Activated CD4-positive, alpha-beta T cell treated with anti-CD3 and anti-CD28 coated beads, Interleukin-2, Interleukin-6, amounts not matched to agents 100 ng/mL and 50 ng/mL, durations not matched to agents 16 hours and 8 hours (primary cell): Measurements from ENCODE around the gene UHRF2.
"Not testable (repeated sequence)": the region's sequence is repeated elsewhere in the genome, so short reads cannot be mapped to it uniquely, and the experiment has no call there.

ENCODE experiments used
- DNase-seq: peaks from one replicate; pipeline ENCODE4 v3.0.0-alpha.2; 2020

UHRF2 gene

DNA sequence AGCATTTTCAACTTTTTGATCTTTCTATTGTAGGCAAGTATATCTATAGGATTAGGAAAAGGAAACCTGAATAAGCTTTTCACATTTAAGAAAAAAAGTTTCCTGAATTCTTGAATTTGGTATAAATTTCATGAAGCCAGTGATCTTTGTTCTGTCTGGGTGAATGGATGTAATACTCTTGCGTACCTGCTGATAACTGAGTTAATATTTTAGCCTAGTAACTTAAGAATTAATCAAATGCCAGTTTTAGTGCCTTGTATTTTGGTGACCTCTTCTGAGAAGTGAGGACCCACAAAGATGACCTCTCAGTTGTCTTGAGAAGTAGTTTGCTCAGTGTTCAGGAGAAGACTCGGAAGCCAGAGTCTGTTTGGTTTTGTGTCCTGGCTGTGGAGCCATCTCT, 77.9 kb downstream of the UHRF2 start:
- no peak for DNase-seq

DNA sequence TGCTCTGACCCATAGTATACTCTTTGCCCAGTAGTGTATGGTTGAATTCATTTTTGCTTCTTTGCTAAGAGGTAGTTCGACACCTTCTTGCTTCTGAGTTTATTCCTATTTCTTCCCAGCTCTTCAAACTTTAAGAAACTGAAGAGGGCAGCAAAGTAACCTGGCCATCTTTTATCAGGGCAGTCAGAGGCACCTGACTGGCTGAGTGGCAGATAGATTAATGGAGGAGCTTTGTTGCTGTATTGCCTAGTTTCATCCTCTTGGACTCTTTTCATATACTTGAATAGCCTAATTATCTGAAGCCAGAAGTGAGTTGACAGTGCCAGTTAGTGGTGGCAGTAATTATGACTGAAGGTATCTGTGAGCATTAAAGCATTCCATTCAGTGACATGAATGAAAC, 82.5 kb downstream of the UHRF2 start:
- no peak for DNase-seq

DNA sequence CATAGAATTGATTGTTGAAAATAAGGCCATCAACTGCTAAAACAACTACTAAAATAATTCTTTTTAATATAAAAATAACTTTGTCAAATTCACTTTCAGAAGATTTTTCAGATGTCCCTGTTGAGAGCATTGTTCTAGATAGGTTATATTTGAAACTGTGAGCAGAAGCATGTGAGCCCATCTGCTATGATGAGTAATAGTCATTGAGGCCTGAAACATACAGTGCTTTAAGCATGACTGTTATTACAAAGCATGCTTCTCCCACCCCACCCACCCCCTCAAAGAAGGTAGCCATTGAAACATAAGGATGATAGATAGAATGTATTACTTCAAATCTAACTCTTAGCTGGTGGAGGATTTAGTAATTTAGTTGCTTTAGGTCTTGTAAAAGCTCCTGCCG, 86.0 kb downstream of the UHRF2 start:
- no peak for DNase-seq

DNA sequence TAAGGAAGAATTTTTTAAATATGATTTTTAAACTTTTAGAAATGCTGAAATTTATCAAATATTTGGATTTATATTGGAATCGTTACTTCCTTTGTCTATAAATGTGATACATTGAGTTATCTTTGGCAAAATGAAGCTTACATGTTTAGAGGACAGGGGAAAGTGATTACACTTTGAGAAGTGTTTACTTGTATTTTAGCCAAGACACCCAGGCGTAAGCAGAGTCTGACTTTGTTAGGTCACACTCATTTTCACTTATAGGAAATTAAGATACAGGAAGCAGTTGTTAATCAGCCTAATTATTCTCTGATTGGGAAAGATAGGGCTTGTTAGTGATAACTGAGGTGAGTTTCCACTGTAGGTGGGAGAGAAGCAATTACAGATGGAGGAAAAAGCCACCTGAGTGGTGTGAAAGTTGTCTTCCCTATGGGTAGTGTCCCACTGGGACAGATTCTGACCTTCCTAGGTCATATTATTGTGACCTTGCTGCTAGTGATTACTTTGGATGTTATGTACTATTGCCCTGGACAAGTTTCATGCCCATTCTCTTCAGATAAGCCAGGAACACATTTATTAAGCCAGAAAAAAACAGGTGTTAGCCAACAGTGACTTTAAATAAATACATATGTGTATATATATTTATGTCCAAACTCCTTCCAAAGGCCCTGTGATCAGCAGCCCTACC, 88.7 kb downstream of the UHRF2 start:
- no peak for DNase-seq

DNA sequence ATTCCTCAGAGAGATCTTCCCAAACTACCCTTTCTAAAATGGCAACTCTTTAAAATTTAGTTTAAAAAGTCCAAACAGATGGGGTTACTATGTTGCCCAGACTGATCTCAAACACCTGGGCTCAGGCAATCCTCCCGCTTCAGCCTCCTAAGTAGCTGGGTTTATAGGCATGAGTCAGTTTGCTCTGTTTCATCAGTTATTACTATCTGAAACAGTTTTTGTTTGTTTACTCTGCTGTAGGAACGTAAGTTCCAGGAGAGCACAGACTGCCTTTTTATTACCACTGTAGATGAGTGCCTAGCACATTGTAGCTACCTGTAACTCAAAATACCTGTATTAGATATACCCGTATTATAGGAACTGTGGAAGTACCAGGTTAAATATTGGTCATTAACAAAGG, 89.4 kb downstream of the UHRF2 start:
- no peak for DNase-seq

DNA sequence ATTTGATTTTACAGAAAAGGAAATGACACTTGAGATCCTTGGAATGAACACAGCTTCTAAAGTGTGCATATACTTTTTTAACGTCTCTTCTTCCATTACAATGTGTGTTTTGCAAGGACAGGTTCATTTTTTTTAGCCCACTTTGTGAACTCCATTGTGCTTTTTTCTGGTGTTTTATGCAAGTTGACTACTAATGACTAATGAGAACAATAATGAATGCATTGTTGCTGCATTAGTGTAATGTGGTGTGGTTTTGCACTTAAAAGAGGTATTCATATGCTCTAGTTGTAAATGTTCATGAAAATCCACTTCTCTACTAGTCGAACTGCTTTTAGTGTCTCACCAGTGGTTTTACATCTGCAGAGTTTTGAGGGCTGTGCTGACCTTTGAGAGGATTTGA, 93.6 kb downstream of the UHRF2 start:
- DNase-seq, result no peak

DNA sequence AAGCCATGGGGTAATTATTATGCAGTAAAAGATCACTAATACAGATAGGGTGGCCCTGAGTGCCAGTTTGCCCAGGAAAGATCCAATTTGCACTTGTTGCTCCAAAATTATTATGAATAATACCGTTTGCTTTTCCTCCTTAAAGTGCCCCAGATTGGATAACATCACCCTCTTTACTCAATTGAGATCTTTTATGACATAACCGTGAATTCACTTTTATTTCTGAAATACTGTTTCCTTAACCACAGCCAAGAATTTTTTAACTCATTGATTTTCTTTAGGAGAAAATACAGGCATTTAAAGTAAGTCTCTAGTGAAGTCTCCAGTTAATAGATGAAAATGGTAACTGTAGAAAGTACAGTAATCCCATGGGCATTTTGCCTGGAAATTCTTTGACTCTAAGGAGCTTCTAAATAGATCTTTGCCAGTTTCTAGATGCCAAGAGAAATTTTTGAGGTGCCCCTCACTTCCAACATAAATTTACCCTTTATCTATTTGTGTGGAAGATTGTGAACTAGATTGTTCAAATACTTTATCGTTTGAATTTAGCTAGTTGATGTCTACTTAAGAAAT, 99.2 kb downstream of the UHRF2 start:
- DNase-seq, result no peak

DNA sequence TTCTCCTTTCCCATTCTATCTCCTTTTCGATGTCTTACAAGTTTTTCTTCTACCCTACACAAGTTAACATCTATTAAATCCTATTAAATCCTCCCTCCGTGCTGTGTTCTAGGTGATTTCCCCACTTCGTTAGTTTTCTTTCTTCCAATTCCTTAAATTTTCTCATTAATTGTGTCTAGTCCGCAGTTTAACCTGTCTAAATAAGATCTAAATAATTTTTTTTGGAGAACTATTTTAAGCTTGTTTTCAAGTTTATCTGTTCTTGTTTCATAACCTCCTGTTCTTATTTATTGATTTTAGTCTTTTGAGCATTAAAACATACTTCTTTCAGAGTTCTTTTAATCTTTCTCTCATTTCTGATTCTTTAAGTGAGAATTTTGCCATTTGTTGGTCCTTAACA, 109.3 kb downstream of the UHRF2 start:
- DNase-seq, result no peak

DNA sequence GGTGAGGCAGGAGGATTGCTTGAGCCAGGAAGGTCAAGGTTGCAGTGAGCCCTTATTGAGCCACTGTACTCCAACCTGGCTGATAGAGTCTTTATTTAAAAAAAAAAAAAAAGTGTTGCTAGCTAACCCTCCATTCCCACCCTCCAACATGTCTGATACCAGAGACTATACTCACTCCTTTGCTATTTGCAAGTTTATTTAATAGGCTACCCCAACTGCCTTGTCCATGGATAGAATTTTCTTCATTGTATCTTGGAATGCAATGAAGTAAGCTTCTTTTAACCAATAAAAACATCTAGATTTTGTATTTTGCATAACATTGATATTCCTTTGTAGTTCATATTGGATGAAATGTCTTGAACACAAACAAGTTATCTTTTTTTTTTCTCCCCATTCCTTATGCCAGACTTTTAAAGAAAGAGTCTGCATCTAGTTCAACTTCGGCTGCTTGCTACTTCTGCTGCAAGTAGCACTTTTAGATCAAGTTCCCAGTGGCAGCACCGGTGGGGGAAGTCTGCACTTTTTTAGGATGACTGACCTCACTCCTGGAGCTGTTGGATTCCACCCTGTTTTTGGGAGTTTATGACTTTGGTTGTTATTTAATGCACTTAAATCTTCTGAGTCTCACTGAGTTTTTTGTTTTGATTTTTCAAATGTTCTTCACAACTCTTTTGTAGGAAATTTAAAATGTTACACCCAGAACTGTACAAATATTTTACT, 112.5 kb downstream of the UHRF2 start:
- no peak for DNase-seq

DNA sequence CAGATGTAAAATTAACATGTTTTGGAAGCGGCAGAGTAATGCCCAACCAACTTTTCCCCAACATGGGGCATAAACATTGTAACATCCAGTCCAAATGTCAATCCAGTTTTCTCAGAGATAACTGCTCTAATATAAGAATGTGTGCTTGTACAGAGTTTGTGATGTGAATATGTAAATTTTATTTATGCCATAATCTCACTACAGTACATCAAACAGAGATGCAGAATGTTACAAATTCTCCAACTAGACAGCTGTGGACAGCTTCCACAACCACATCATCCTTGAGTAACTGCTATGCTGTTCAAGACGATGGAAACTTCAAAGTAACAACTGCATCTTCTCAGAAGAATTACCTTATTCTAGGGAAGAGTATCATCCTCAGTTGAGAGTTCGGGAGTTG, 122.6 kb downstream of the UHRF2 start:
- no peak for DNase-seq

DNA sequence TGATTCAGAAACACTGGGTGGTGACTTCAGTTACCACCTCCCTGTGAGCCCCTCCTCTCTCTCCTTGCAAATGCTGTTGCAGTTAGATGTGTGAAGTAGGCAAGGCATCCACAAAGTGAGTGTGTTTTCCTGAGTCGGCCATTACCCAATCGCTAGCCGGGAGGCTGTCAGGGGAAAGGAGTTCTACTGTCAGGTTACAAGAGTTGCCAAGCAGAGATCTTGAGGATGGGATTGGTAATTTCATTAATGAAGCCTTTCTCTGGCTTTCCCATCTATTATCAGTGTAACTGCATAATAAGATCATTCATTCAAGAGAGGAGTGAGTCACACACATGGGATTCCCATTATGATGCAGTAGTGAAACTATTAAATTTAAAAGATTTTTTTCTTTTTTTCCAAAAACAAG, 125.7 kb downstream of the UHRF2 start:
- peak; percentile 23 for DNase-seq

DNA sequence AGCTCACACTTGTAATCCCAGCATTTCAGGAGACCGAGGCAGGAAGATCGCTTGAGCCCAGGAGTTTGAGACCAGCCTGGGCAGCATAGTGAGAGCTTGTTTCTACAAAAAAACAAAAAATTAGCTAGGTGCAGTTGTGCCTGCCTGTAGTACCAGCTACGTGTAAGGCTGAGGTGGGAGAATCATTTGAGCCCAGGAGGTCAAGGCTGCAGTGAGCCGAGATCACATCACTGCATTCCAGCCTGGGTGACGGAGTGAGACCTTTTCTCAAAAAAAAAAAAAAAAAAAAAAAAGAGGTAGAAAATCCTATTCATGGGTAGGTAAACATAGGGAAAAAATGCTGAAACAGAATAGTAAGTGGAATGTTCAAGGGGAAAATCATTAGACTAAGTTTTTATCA, 129.6 kb downstream of the UHRF2 start:
- not testable (repeated sequence) for DNase-seq

DNA sequence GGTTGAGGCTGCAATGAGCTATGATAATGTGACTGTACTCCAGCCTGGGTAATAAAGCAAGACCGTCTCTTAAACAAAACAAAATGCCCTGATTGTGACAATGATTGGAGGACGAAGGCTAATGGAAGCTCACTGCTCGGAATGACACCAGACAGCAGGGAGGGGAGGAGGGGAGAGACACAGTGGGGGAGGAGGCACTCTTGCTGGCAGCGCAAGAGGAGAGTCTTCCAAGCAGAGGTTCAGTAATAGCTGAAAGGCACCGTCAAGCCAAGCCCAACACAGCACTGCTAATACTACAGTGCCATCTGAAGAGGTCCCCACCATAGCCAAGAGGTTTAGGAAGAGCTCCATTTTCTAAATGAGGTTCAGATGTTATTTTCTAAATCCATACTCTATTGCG, 130.2 kb downstream of the UHRF2 start:
- DNase-seq, result no peak

DNA sequence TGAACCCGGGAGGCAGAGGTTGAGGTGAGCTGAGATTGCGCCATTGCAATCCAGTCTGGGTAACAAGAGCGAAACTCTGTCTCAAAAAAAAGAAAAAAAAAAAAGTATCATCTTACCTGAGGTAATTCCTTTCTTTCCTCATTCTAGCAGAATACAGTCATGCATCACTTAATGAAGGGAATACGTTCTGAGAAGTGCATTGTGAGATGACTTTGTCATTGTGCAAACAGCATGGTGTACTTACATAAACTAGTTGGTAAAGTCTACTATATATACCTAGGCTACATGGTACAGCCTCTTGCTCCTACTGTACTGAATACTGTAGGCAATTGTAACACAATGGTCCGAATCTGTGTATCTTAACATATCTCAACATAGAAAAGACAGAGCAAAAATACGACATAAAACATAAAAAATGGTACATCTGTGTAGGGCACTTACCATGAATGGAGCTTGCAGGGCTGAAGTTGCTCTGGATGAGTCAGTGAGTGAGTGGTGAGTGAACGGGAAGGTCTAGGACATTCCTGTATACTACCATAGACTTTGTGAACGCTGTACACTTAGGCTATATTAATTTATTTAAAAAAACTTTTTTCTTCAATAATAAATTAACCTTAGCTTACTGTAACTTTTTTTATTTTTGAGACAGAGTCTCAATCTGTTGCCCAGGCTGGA, 132.2 kb downstream of the UHRF2 start:
- DNase-seq, result no peak

DNA sequence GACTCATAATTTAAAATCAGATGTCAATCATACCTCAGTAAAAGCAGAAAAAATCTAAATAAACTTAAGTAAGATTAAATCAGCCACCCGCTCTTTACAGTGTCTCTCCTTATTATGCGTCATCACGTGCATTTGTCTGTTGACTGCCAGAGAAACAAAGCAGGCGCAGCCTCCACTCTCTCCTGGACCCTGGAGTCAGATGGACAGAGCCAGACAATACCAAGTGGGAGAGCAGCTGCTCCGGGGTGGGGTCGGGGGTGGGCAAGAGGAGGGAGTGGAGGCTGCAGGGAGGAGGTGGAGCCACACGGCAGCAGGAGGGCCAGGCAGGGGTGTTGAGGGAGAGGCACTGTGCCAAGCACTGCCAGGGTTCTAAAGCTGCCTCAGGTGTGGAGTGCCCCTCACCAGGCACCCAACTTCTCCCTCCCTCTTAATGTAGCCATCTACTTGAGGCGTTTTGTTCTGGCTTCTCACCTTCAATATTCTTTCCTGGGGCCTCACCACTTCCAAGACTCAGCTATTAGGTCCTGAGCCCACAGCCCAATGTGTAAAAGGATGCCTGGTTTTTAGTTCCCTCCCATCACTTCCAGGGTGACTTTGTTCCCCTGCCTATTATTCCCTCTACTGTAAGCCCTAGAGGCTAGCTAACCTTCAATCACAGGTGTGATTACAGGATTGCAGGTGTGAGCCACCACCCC, 136.3 kb downstream of the UHRF2 start:
- no peak for DNase-seq

DNA sequence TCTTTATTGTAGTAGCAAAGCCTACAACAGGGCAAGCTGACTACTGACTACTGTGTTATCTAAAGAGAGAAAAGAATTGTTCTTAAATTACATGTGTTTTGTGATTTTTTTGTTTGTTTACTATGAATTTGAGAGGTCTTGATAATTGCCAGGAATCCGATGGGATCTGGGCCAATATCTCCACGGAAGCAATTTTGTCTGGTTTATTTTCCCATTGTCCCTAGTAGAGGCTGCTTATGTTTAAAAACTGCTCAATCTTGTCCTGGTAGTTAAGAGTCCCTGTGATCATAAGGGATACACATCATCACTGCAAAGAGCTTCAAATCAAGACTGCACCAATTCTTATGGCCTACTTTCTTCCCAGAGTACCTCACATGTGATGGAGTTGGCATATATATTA, 138.1 kb downstream of the UHRF2 start:
- no peak for DNase-seq

DNA sequence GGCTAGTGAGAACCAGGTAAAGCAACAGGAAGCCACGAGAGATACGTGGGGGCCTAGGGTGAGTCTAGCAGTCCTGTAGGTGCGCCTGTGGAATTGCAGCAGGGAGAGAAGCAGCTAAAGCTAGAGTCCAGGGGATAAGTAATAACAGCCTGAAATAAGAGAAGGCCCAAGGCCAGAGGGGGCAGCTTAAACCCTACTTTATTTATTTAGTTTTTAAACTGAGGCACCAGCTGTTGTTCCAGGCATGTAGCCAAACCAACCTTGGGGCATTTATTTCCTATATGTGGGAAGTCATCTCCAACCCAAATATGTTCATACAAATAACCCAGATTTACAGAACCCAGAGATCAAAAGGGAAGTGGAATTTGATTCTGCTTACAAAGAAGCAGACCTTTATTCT, 139.0 kb downstream of the UHRF2 start:
- DNase-seq, result no peak

DNA sequence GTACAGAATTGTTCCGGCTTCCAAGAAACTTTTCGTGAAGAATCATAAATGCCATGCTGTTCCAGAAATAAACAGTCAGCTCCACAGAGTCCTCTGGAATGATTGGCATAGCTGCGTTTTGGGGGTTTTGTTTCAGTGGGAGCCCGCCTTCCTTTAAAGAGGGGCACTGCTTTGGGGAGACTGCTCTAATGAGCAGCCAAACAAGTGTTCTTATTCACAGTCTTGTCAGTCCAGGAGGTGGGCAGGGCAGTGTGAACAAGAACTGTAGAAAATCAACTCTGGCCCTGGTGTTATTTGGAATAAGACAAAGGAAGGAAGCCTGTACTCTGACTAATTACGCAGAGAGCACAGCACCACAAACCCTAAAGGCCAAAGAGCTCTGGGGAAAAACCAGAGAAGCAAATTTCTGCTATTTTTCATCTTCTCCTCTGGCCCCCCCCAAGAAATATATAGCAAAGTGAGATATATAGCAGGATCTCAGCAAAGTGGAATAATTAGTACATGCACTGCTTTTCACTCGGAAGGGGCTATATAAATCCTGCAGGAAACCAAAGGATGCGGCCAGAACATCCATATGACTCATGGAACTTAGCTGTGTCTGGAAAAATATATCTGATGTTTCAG, 139.6 kb downstream of the UHRF2 start:
- DNase-seq, result no peak

DNA sequence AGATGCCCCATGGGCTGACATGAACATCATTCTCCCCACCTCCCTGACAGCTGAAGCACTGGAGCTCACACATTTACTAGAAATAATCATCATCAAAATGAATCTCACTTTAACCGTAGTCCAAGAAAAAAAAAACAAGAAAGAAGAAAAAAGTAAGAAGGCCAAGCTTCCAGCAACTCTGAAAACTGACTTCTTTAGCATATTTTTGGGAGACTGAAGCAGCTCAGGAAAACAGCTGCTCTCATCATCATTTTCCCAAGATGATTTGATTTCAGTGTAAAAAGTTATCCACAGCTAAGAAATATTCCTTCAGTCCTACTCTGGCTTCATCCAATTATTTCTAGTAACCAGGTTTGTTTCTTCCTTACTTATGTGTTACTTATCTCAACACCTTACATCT, 140.9 kb downstream of the UHRF2 start:
- no peak for DNase-seq
